Activated T-cell treated with anti-CD3 and anti-CD28 coated beads, Interleukin-2, amount 50 U/mL, for 48 hours (primary cell): ENCODE results near the gene GRK4.
"Not testable (repeated sequence)": the region's sequence is repeated elsewhere in the genome, so short reads cannot be mapped to it uniquely, and the experiment has no call there.

Experiments used
- DNase-seq, 2 experiments: peaks; one replicate each; pipeline ENCODE4 v3.0.0-alpha.2; 2020

The GRK4 gene

GRCh38 chr4:2961811-2962441, 1.4 kb upstream of the GRK4 start:
- DNase-seq, result peak; percentile 84 to 85

- no peak for DNase-seq
These were observed 677 bp upstream of the GRK4 start for GRCh38 chr4:2962614-2963174.

- peak in 1 of 2 experiments; percentile 35 for DNase-seq
These were observed 648 bp downstream of the GRK4 start for GRCh38 chr4:2963966-2964471.

DNA sequence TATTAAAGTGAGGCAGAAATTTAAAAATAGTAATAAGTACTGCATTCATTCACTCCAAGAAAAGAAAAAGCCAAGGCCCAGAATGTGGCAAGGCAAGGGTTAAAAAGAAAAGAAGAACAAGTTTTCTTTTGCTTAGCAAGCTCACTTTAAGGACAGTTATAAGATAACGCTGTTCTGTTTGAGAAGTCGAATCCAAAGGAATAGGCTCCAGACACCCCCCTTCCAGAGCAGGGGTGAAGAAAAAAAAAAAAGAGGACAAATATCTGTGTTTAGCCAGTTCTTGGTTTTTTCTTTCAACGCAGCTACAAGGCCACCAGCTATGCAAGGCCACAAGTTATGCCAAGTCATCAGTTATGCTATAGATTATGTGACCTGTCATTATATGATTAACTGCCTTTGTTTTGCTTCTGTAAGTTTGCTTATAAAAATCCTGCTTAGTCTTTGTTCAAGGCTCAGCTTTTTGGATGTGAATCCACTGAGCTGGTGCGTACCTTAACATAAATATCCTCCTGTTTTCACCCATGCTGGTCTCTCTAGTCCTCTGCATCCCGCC, 1.4 kb downstream of the GRK4 start:
- DNase-seq, result no peak

GRCh38 chr4:2965262-2965661, 1.9 kb downstream of the GRK4 start:
- no peak for DNase-seq

GRCh38 chr4:2968381-2968780, 5.0 kb downstream of the GRK4 start:
- DNase-seq, result no peak

GRCh38 chr4:2971275-2971674, 7.9 kb downstream of the GRK4 start:
- DNase-seq, result no peak

DNA sequence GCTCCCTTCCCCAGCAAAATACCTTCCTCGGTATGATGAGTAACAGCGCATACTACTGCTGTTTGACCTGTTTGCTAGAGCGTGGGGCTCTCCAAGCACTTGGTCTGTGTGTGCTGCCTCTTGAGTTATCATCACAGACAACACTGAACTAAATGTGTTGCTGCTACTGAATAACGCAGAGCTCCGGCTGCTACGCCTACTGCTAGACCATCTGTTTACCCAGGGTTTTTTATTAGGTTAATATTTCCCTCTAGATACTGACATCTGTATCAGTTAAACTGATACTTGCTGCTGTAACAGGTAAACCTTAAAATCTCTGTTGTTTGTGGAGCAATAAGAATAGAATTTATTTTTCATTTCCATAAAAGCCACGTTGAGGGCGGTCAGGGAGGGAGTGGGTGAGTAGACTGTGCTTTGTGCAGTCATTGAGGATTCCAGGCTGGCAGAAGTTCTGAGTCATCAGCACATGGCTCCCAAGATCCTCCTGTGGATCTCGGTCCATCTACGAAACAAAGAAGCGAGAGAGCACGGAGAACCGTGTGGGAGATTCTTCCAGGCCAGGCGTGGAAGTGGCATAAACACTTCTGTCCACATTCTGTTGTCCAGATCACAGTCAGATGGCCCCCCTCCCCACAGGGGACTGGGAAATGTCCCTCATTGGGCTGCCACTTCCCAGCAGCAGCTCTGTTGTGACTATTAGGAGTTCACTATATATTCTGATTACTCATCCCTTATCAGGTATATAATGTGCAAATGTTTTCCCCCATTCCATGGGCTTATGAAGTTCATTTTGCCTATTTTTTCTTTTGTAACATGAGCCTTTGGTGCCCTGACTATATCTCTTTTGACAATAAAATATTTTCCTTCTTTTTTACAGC, 14.1 kb downstream of the GRK4 start:
- no peak for DNase-seq

DNA sequence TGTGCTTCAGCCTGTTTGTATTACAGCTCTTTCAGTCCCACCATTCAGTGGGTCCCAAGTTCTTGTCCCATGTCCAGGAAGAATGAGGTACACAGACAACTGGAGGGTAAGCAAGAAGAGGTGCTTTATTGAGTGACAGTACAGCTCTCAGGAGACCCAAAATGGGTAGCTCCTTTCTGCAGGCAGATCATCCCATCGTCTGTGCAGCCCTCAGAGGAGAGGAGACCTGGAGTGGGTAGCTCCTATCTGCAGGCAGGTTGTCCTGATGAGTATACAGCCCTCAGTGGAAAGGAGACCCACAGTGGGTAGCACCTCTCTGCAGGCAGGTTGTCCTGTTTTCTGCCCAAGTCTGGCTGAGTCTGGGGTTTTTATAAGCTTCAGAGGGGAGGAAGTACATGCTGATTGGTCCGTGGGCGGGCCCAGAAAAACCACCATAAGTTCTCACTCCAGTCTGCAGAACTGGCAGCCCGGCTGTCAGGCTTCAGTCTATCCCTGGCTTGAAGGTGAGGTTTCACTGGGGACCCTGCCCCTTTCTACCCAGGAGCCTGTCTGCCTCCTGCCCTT, 18.0 kb downstream of the GRK4 start:
- no peak for DNase-seq

DNA sequence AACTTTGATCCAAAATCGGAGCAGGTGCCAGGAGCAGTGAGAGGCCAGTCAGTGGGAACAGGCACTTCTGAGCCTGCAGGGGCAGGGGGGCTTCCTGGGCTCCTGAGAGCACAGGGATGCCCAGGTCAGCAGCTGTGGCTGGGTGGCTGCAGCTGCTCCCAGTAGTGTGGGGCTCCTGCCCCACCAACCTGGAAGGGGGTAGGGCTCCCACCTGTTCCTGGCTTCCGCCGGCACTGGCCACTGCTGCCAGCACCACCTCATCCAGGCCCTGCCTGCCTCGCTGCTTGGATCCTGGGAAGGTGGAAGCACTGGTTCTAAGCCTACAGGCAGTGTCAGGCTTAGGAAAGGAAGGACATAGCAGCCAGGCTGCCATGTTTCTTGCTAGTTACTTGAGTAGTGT, 18.6 kb downstream of the GRK4 start:
- no peak for DNase-seq

DNA sequence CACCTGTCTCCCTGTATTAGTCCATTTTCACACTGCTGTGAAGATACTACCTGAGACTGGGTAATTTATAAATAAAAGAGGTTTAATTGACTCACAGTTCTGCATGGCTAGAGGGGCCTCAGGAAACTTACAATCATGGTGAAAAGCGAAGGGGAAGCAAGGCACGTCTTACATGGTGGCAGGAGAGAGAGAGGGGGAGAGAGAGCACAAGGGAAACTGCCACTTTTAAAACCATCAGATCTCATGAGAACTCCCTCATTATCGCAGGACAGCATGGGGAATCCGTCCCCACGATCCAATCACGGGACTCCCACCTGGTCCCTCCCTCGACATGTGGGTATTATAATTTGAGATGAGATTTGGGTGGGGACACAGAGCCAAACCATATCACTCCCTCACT, 20.3 kb downstream of the GRK4 start:
- DNase-seq, result not testable (repeated sequence)

DNA sequence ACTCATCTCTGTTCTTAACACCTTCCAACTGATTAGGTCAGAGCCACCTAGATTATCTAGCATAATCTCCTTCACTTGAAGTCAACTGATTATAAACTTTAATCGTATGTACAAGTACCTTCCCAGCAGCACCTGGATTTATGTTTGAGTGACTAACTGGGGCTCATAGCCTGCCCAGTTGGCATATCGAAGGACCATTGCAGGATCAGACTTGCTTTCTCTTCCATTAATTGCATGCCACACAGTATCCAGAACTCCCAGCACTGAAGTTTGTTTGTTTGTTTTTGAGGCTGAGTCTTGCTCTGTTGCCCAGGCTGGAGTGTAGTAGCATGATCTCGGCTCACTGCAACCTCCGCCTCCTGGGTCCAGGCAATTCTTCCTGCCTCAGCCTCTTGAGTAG, 27.9 kb downstream of the GRK4 start:
- no peak for DNase-seq

DNA sequence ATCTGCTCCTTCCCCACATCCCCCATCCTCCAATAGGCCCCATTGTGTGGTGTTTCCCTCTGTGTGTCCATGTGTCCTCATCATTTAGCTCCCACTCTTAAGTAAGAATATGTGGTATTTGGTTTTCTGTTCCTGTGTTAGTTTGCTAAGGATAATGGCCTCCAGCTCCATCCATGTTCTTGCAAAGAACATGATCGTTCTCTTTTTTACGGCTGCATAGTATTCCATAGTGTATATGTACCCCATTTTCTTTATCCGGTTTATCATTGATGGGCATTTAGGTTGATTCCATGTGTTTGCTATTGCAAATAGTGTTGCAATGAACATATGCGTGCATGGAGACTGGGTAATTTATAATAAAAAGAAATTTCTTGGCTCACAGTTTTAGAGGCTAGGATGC, 31.5 kb downstream of the GRK4 start:
- no peak for DNase-seq

DNA sequence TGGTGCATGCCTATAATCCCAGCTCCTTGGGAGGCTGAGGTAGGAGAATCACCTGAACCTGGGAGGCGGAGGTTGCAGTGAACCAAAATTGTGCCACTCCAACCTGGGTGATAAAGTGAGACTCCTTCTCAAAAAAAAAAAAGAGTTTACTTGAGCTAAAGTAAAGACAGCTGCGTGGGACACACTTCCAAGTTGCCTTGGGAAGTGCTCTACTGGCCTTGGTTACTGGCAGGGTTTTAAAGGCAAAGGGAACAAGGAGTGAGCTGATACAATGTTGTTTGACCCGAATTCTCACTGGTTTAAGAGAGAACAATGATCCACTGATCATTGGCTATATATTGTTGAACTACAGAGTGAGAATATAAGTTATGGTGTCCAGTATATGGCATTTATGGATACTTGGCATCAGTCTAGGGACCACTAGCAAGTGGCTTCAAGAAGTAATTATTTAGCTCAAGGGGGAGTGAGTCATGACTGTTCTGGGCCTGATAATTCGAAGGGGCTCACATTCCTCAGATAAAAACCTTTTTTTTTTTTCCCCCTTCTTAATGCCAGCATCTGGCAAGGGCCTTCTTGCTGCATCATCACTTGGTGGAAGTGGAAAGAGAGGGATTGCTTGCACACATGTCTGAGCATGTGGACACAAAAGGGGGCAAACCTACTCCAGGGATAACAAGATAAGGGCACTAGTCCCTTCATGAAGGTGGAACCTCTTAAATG, 32.3 kb downstream of the GRK4 start:
- no peak for DNase-seq

GRCh38 chr4:2996415-2996814, 33.0 kb downstream of the GRK4 start:
- no peak for DNase-seq

DNA sequence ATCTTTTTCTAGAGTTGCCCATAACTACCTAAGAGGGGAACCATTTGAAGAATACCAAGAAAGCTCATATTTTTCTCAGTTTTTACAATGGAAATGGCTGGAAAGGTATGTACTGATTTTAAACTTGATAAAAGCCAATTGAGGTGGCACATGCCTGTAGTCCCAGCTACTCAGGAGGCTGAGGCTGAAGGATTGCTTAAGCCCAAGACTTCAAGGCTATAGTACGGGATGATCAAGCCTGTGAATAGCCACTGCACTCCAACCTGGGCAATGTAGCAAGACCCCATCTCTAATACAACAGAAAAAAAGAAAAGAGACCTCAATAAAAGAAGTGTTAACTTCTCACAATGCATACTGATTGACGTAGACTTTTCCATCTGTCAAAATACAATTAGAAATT, 44.4 kb downstream of the GRK4 start:
- no peak for DNase-seq

DNA sequence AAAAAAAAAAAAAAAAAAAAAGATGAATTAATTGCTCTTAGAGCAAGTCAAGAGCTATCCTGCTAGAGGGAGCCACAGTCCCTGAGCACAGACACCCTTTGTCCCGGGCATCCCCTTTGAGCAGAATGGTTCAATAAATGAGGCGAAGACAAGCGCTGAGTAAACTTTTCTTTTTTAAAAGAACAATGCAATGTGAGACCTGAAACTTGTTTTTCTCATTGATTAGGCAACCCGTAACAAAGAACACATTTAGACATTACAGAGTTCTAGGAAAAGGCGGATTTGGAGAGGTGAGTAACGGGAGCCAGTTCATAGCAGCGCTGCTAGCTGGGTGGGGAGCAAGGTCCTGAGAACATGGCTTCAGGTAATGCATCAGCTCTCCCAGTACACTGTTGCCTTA, 46.1 kb downstream of the GRK4 start:
- peak; percentile 24 to 26 for DNase-seq

- no peak for DNase-seq
These were observed 47.2 kb downstream of the GRK4 start for GRCh38 chr4:3010577-3010976.

DNA sequence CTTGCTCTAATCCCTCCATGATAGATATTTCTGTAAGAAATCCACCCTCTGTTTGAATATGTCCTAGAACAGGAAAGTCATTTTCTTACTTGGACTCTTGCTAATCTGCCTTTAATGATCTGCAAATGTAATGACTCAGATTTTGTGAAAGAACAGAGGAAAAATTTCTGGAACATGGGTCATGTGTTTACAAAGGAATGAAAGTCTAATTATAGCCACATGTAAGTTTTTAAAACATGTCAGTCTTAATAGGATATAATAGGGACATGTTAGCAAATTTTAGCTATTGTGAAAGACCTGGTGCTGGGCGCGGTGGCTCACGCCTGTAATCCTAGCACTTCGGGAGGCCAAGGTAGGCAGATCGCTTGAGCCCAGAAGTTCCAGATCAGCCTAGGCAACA, 47.6 kb downstream of the GRK4 start:
- DNase-seq, result no peak

GRCh38 chr4:3011456-3012220, 48.3 kb downstream of the GRK4 start:
- no peak for DNase-seq

DNA sequence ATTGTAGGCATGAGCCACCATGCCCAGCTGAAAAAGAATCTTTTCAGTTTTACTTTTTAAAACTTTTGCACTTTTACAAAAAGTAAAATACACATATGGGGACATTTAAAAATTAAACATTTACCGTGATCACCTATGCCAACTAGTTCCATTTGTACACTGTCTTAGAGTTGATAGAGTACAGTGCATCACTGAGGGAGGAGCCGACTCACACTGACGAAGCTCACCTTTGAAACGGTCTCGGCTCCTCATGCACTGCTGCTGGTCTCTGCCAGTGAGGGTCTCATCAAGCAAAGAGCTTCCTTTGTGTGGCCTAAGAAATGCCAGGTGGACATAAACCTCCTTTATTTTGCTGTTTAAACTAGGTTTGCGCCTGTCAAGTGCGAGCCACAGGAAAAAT, 50.0 kb downstream of the GRK4 start:
- no peak for DNase-seq

GRCh38 chr4:3013839-3014350, 50.5 kb downstream of the GRK4 start:
- DNase-seq, result peak; percentile 50 to 61
